ENCODE results near the gene ENDOV.

- no peak for TF ChIP-seq POLR2AphosphoS5 (IDR thresholded peaks at IDR 0.05; ENCODE audit: low read depth, low read length)
- no peak for TF ChIP-seq POLR2A (IDR thresholded peaks at IDR 0.05; ENCODE audit: low read depth, low read length)
- no peak for TF ChIP-seq TAF1 (IDR thresholded peaks at IDR 0.05; ENCODE audit: low read depth, low read length)
- no peak for TF ChIP-seq SPI1 (IDR thresholded peaks at IDR 0.05; ENCODE audit: low read depth, low read length)
- TF ChIP-seq PAX5 (IDR thresholded peaks at IDR 0.05; ENCODE audit: insufficient read depth, low read length, severe bottlenecking): no peak
- no peak for TF ChIP-seq POU2F2 (IDR thresholded peaks at IDR 0.05; ENCODE audit: low read depth, low read length)
Measured at GRCh38 chr17:80393241-80393890, 21.6 kb upstream of the ENDOV start.

All from GM12891 (cell line).